Caco-2 (cell line): ENCODE measurements around the gene SYPL2. TPM values are rescaled to one million over a fixed set of nuclear protein-coding genes. Genes with fewer than 3 reads are reported as not detected.
"Not testable (repeated sequence)": the region's sequence is repeated elsewhere in the genome, so short reads cannot be mapped to it uniquely, and the experiment has no call there.

Experiments used
- BruUV-seq: library from RNA; stranded (reverse); fragments of 400-500 nt; replicated peaks from 2 replicates; lab custom pipeline; 2021; lab: Mats Ljungman, UMichigan
- CTCF ChIA-PET: fragments of 300-600 bp; sonication (Branson Sonifier 250); formaldehyde crosslinking; loops from one replicate; lab custom pipeline; 2022; ENCODE audit warnings: antibody characterized with exemption; lab: Charles Lee
- POLR2A ChIA-PET: fragments of 300-600 bp; sonication (Branson Sonifier 250); formaldehyde crosslinking; loops from one replicate; lab custom pipeline; 2022; ENCODE audit warnings: antibody characterized with exemption; lab: Charles Lee
- DNase-seq, 2 experiments: peaks; one replicate each; pipeline versions ENCODE4 v3.0.0 to v3.0.0-alpha.2; 2020 to 2022
- H3K27me3 ChIP-seq: replicated peaks from 2 replicates; pipeline ENCODE4 v1.6.0; 2011; ENCODE audit warnings: low read length; ENCODE audit not compliant: control insufficient read depth, insufficient read depth
- H3K36me3 ChIP-seq: 2 replicates; pipeline ENCODE4 v1.5.1; 2011; ENCODE audit warnings: low read length; ENCODE audit not compliant: control insufficient read depth, insufficient read depth
- H3K4me1 ChIP-seq: fragments of 250-450 bp; sonication (Bioruptor Pico); 2 replicates; pipeline ENCODE4 v1.5.1; 2020; ENCODE audit warnings: mild to moderate bottlenecking
- H3K4me3 ChIP-seq: 2 replicates; pipeline ENCODE4 v1.5.1; 2011; ENCODE audit warnings: low read depth, mild to moderate bottlenecking, control low read depth, low read length
- H3K9me3 ChIP-seq: fragments of 250-450 bp; sonication (Bioruptor Pico); 2 replicates; pipeline ENCODE4 v1.5.1; 2020; ENCODE audit warnings: mild to moderate bottlenecking, moderate library complexity
- H3K27ac Mint-ChIP-seq: one replicate; pipeline ENCODE4 v1.8.0; 2022; ENCODE audit warnings: mixed read lengths; ENCODE audit not compliant: unreplicated experiment
- H3K27me3 Mint-ChIP-seq: one replicate; pipeline ENCODE4 v1.8.0; 2022; ENCODE audit warnings: mixed read lengths; ENCODE audit not compliant: insufficient read depth, unreplicated experiment
- H3K36me3 Mint-ChIP-seq: one replicate; pipeline ENCODE4 v1.8.0; 2022; ENCODE audit warnings: mild to moderate bottlenecking, mixed read lengths; ENCODE audit not compliant: insufficient read depth, unreplicated experiment
- H3K4me1 Mint-ChIP-seq: one replicate; pipeline ENCODE4 v1.8.0; 2022; ENCODE audit warnings: low read depth, mixed read lengths; ENCODE audit not compliant: unreplicated experiment
- H3K4me3 Mint-ChIP-seq: one replicate; pipeline ENCODE4 v1.8.0; 2022; ENCODE audit warnings: mild to moderate bottlenecking, moderate library complexity, mixed read lengths; ENCODE audit not compliant: unreplicated experiment
- H3K9me3 Mint-ChIP-seq: one replicate; pipeline ENCODE4 v1.8.0; 2022; ENCODE audit warnings: mixed read lengths; ENCODE audit not compliant: unreplicated experiment
- CTCF ChIP-seq, 2 experiments: fragments of 200-600 bp in 1 of 2; IDR thresholded peaks; 1 replicate in 1 of 2; 2 replicates in 1 of 2; pipeline versions ENCODE4 v1.5.1 to v1.8.0; 2011 to 2022; ENCODE audit warnings: antibody characterized with exemption in 1 of 2, control low read depth in 1 of 2, inconsistent platforms in 1 of 2, low read depth in 1 of 2, low read length in 1 of 2, mild to moderate bottlenecking in 1 of 2, moderate library complexity in 1 of 2; ENCODE audit not compliant: insufficient read depth in 1 of 2, severe bottlenecking in 1 of 2, unreplicated experiment in 1 of 2
- intact Hi-C: fragments of 100-400 bp; cut with micrococcal nuclease; formaldehyde crosslinking; loops from one replicate; pipeline ENCODE4 v1.10.0; 2022; ENCODE audit not compliant: unreplicated experiment
- total RNA-seq: library from RNA; stranded (reverse); gene quantifications from 2 replicates; pipeline ENCODE4 v1.2.3, GENCODE V29; 2022

Gene SYPL2
- total RNA-seq, 1 experiment from 2014 or later, result 0.45 TPM

GRCh38 chr1:109443476-109443875 is 22.9 kb upstream of the SYPL2 start:
- H3K4me1 Mint-ChIP-seq, result no peaks in the 10 kb centered on the region
- Histone ChIP-seq H3K4me1 (no peaks in the 10 kb centered on the region), H3K4me3 (no peak overlapping the region), H3K27me3 (no peaks in the 10 kb centered on the region), H3K9me3 (no peaks in the 10 kb centered on the region), H3K36me3 (no peaks in the 10 kb centered on the region)
- POLR2A ChIA-PET, result no interaction called here
- H3K36me3 Mint-ChIP-seq, result no peaks in the 10 kb centered on the region
- intact Hi-C loops, result no loop called here
- H3K9me3 Mint-ChIP-seq, result no peaks in the 10 kb centered on the region
- no peaks in the 10 kb centered on the region for H3K27me3 Mint-ChIP-seq
- no TSS peak for BruUV-seq
- H3K4me3 Mint-ChIP-seq, result no peak overlapping the region
- no peak overlapping the region for H3K27ac Mint-ChIP-seq
- no peak for DNase-seq
- no peak for TF ChIP-seq CTCF (IDR thresholded peaks at IDR 0.05; ENCODE audit: insufficient read depth in 1 of 2, low read depth in 1 of 2, low read length in 1 of 2, severe bottlenecking in 1 of 2, unreplicated experiment in 1 of 2)
- CTCF ChIA-PET, result no interaction called here

DNA sequence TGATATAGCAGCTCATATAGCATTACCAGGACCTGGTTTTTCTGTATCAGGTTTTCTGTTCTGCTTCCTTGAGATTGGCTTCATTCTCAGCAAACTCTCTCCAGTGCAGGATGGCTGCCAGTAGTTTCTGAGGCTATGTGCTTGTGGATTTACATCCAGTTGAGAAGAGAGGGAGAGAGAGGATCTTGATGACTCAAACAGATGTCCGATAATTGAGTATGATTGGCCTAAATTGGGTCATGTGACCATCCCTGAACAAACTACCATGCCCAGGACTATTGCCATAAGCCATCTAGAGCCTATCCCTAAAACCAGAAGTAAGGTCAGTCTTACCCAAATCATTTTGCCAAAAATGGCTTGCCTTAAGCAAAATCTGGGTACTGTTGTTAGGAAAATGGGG is 22.0 kb upstream of the SYPL2 start:
- H3K4me3 ChIP-seq, result no peak overlapping the region
- H3K9me3 ChIP-seq, result no peaks in the 10 kb centered on the region
- no peaks in the 10 kb centered on the region for H3K27me3 ChIP-seq
- ChIA-PET POLR2A (no interaction called here), CTCF (no interaction called here)
- Mint-ChIP-seq H3K4me1 (no peaks in the 10 kb centered on the region), H3K4me3 (no peak overlapping the region), H3K36me3 (no peaks in the 10 kb centered on the region), H3K27me3 (no peaks in the 10 kb centered on the region), H3K9me3 (no peaks in the 10 kb centered on the region), H3K27ac (no peak overlapping the region)
- intact Hi-C loops, result no loop called here
- TF ChIP-seq CTCF (IDR thresholded peaks at IDR 0.05; ENCODE audit: insufficient read depth in 1 of 2, low read depth in 1 of 2, low read length in 1 of 2, severe bottlenecking in 1 of 2, unreplicated experiment in 1 of 2), result no peak
- no peaks in the 10 kb centered on the region for H3K36me3 ChIP-seq
- no peaks in the 10 kb centered on the region for H3K4me1 ChIP-seq
- no peak for DNase-seq
- no TSS peak for BruUV-seq

DNA sequence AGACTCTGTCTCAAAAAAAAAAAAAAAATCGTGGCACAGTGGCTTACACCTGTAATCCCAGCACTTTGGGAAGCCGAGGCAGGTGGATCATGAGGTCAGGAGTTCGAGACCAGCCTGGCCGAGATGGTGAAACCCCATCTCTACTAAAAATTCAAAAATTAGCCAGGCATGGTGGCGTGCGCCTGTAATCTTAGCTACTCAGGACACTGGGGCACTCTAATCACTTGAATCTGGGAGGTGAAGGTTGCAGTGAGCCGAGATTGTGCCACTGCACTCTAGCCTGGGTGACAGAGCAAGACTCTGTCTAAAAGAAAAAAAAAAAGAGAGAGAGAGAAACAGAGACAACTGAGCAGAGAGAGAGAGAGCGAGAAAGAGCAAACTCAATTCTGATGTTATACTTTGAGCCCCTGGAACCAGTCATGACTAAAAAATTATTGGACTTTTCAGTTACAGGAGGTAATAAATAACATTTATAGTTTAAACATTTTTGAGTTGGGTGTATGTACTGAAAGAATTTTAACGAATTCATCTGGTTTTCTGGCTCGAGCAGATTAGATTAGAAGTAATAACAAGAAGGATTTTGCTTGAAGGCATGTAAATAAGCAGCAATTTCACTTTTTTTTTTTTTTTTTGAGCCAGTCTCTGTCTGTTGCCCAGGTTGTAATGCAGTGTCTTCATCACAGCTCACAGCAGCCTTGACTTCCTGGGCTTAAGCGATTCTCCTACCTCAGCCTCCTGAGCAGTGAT is 20.2 kb upstream of the SYPL2 start:
- H3K4me1 ChIP-seq, H3K27me3 Mint-ChIP-seq, H3K4me3 ChIP-seq, H3K36me3 ChIP-seq, BruUV-seq, H3K9me3 ChIP-seq, H3K36me3 Mint-ChIP-seq, H3K27me3 ChIP-seq, H3K9me3 Mint-ChIP-seq, intact Hi-C loops, H3K4me1 Mint-ChIP-seq, H3K27ac Mint-ChIP-seq, H3K4me3 Mint-ChIP-seq, POLR2A ChIA-PET, DNase-seq: not testable (repeated sequence)
- CTCF ChIA-PET, result interaction anchor here (0.6 kb wide), 1 partner anchor 9 kb away, joined by 6 read pairs; no protein-coding TSS in a partner anchor
